Bronchial epithelial cell (primary cell): Measurements from ENCODE around the gene WDFY3. TPM values are rescaled to one million over a fixed set of nuclear protein-coding genes. Genes with fewer than 3 reads are reported as not detected.
A peak's percentile ranks its signal among the peaks of the same experiment; 100 is the strongest.

Source experiments
- DNase-seq: peaks from one replicate; pipeline ENCODE4 v3.0.0-alpha.2; 2010; ENCODE audit warnings: low read depth
- FAIRE-seq: peaks from 2 replicates; lab custom pipeline; 2011; peaks lifted over from hg19 to GRCh38; lab: Jason Lieb, UNC
- H3K27me3 ChIP-seq: 2 replicates; pipeline ENCODE4 v1.5.1; 2011; ENCODE audit warnings: low read length; ENCODE audit not compliant: control insufficient read depth, insufficient read depth
- H3K36me3 ChIP-seq: 2 replicates; pipeline ENCODE4 v1.5.1; 2011; ENCODE audit warnings: low read length; ENCODE audit not compliant: control insufficient read depth, insufficient read depth
- H3K4me3 ChIP-seq: 2 replicates; pipeline ENCODE4 v1.5.1; 2011; ENCODE audit warnings: mild to moderate bottlenecking, low read depth, low read length, control low read depth
- CTCF ChIP-seq: IDR thresholded peaks from 2 replicates; pipeline ENCODE4 v1.5.1; 2011; ENCODE audit warnings: mild to moderate bottlenecking, moderate library complexity, low read length, control low read depth, inconsistent platforms; ENCODE audit not compliant: insufficient read depth, severe bottlenecking
- total RNA-seq: library from RNA; depleted of rRNA; stranded (reverse); fragments of >200 nt; gene quantifications from 2 replicates; pipeline ENCODE4 v1.2.1, GENCODE V29; 2014

Gene WDFY3
- total RNA-seq, 1 donor from 2014 or later, result 33.2 TPM

GRCh38 chr4:84718699-84719098 is 247.8 kb downstream of the WDFY3 start:
- Histone ChIP-seq H3K4me3 (no peak overlapping the region), H3K27me3 (no peaks in the 10 kb centered on the region), H3K36me3 (peaks cover 6% of the 10 kb centered on the region)
- DNase-seq (no peak), FAIRE-seq (no peak)
- no peak for TF ChIP-seq CTCF

GRCh38 chr4:84710548-84710947 is 255.9 kb downstream of the WDFY3 start:
- no peak for TF ChIP-seq CTCF
- FAIRE-seq (no peak), DNase-seq (no peak)
- H3K4me3 ChIP-seq, result no peak overlapping the region
- H3K36me3 ChIP-seq, result peaks cover 8% of the 10 kb centered on the region
- H3K27me3 ChIP-seq, result no peaks in the 10 kb centered on the region

- Histone ChIP-seq H3K4me3 (no peak overlapping the region), H3K36me3 (peaks cover 9% of the 10 kb centered on the region), H3K27me3 (no peaks in the 10 kb centered on the region)
- FAIRE-seq, result no peak
- no peak for TF ChIP-seq CTCF
- DNase-seq, result peak; percentile 2
Measured at GRCh38 chr4:84708406-84709135, 257.9 kb downstream of the WDFY3 start.

GRCh38 chr4:84706286-84706685 is 260.2 kb downstream of the WDFY3 start:
- Histone ChIP-seq H3K36me3 (peaks cover 13% of the 10 kb centered on the region), H3K4me3 (no peak overlapping the region), H3K27me3 (no peaks in the 10 kb centered on the region)
- FAIRE-seq, result no peak
- TF ChIP-seq CTCF, result no peak
- DNase-seq, result no peak

GRCh38 chr4:84699001-84699671 is 267.4 kb downstream of the WDFY3 start:
- DNase-seq, result peak; percentile 30
- Histone ChIP-seq H3K36me3 (peaks cover 18% of the 10 kb centered on the region), H3K27me3 (no peaks in the 10 kb centered on the region), H3K4me3 (no peak overlapping the region)
- no peak for FAIRE-seq
- no peak for TF ChIP-seq CTCF
